Lower lobe of right lung (tissue), 2 donors: Measurements from ENCODE around the gene GDPD1. TPM values are rescaled to one million over a fixed set of nuclear protein-coding genes. Genes with fewer than 3 reads are reported as not detected.

Experiments
- ATAC-seq, 2 donors: fragments of 200-7000 bp; cut with Tn5 transposase; one replicate each; pipeline ENCODE4 v1.9.1; 2020 to 2022; ENCODE audit warnings: mild to moderate bottlenecking in 2 of 2, moderate library complexity in 2 of 2
- DNase-seq: peaks from one replicate; pipeline ENCODE4 v3.0.0-alpha.2; 2020
- H3K27ac ChIP-seq: fragments of 200-600 bp; one replicate; pipeline ENCODE4 v1.8.0; 2022
- H3K27me3 ChIP-seq: fragments of 200-600 bp; one replicate; pipeline ENCODE4 v1.8.0; 2022; ENCODE audit warnings: low read depth
- H3K36me3 ChIP-seq: fragments of 200-600 bp; one replicate; pipeline ENCODE4 v1.8.0; 2022; ENCODE audit warnings: mild to moderate bottlenecking
- H3K4me1 ChIP-seq: fragments of 200-600 bp; one replicate; pipeline ENCODE4 v1.8.0; 2022
- H3K4me3 ChIP-seq: fragments of 200-600 bp; one replicate; pipeline ENCODE4 v1.8.0; 2022; ENCODE audit warnings: mild to moderate bottlenecking
- H3K9me3 ChIP-seq: fragments of 200-600 bp; one replicate; pipeline ENCODE4 v1.8.0; 2022
- intact Hi-C: fragments of 100-400 bp; cut with DNase I; formaldehyde crosslinking; loops from one replicate; pipeline ENCODE4 v1.11.0; 2022
- total RNA-seq: library from RNA; stranded (reverse); fragmentation: NEBNext Ultra II Directional; extraction: Animal tissue kit (Norgen Biotek cat#: 25700); gene quantifications from one replicate; pipeline ENCODE4 v1.2.1, GENCODE V29; 2021
- TF ChIP-seq, protein P1 (sequence below): fragments of 200-600 bp; IDR thresholded peaks from one replicate; pipeline ENCODE4 v1.8.0; 2022; ENCODE audit warnings: antibody characterized with exemption, mild to moderate bottlenecking
- donor health status: DM: no; HTN: yes; CAD: no; lungs with severe emphysema.

Gene GDPD1
- total RNA-seq, 1 donor from 2014 or later, result 5.3 TPM

GRCh38 chr17:59180626-59181025 lies 39.7 kb upstream of the GDPD1 start:
- DNase-seq (no peak), ATAC-seq (no peak)
- H3K27me3 ChIP-seq, result no peaks in the 10 kb centered on the region
- intact Hi-C loops, result no loop called here
- no peaks in the 10 kb centered on the region for H3K9me3 ChIP-seq
- H3K4me3 ChIP-seq, result no peak overlapping the region
- TF ChIP-seq, protein P1, sequence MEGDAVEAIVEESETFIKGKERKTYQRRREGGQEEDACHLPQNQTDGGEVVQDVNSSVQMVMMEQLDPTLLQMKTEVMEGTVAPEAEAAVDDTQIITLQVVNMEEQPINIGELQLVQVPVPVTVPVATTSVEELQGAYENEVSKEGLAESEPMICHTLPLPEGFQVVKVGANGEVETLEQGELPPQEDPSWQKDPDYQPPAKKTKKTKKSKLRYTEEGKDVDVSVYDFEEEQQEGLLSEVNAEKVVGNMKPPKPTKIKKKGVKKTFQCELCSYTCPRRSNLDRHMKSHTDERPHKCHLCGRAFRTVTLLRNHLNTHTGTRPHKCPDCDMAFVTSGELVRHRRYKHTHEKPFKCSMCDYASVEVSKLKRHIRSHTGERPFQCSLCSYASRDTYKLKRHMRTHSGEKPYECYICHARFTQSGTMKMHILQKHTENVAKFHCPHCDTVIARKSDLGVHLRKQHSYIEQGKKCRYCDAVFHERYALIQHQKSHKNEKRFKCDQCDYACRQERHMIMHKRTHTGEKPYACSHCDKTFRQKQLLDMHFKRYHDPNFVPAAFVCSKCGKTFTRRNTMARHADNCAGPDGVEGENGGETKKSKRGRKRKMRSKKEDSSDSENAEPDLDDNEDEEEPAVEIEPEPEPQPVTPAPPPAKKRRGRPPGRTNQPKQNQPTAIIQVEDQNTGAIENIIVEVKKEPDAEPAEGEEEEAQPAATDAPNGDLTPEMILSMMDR, result no peak
- no peak overlapping the region for H3K27ac ChIP-seq
- H3K4me1 ChIP-seq, result no peaks in the 10 kb centered on the region
- no peaks in the 10 kb centered on the region for H3K36me3 ChIP-seq

DNA sequence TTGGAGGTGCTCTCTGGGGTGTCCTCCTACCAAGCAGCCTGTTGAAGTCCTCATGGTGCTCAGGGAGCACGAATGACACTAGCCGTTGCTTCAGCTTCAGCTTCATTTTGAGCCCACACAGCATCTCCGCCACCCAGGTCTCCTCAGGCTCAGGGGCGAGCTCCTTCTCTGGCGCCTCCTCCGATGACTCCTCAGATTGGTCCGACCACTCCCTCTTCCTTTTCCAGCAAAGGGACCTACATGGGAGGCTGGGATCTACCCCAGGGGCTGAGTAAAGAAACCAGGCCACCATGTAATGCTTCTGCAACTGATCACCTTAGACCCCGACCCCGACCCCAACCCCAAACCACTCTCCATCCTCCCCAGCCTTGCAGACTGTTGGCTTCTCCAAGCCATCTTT lies 38.8 kb upstream of the GDPD1 start:
- H3K4me3 ChIP-seq, result no peak overlapping the region
- intact Hi-C loops, result no loop called here
- TF ChIP-seq, protein P1, result no peak
- H3K27ac ChIP-seq, result no peak overlapping the region
- DNase-seq, result no peak
- ATAC-seq, result no peak
- no peaks in the 10 kb centered on the region for H3K27me3 ChIP-seq
- H3K9me3 ChIP-seq, result no peaks in the 10 kb centered on the region
- H3K36me3 ChIP-seq, result no peaks in the 10 kb centered on the region
- H3K4me1 ChIP-seq, result no peaks in the 10 kb centered on the region

DNA sequence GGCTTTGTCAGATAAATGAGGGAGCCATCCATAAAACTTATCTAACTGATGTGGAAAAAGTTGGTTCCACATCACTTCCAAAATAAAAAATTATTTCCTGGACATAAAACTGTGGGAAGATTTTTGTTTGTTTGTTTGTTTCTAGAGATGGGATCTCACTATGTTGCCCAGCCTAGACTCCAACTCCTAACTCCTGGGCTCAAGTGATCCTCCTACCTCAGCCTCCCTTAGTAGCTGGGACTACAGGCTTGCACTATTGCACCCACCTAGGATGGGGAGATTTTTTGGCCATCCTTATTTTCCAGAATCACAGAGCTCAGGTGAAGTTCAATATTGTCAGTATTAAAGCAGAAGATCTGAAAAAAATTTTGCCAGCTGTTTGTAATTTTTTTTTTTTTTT lies 34.3 kb upstream of the GDPD1 start:
- no peak overlapping the region for H3K27ac ChIP-seq
- DNase-seq (no peak), ATAC-seq (no peak)
- H3K27me3 ChIP-seq, result no peaks in the 10 kb centered on the region
- TF ChIP-seq, protein P1, result no peak
- no peaks in the 10 kb centered on the region for H3K36me3 ChIP-seq
- no peaks in the 10 kb centered on the region for H3K9me3 ChIP-seq
- intact Hi-C loops, result no loop called here
- no peaks in the 10 kb centered on the region for H3K4me1 ChIP-seq
- H3K4me3 ChIP-seq, result no peak overlapping the region

DNA sequence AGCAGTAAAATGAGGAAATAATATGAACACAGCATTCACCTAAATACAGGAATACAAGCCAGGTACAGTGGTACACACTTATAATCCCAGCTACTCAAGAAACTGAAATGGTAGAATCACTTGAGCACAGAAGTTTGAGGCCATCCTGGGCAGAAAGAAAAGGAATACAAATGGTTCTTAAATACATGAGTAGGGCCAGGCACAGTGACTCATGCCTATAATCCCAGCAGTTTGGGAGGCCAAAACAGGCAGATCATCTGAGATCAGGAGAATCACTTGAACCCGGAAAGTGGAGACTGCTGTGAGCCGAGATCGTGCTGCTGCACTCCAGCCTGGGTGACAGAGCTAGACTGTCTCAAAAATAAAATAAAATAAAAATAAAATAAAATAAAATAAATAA lies 33.5 kb upstream of the GDPD1 start:
- no peak for ATAC-seq
- no peaks in the 10 kb centered on the region for H3K9me3 ChIP-seq
- TF ChIP-seq, protein P1, result no peak
- intact Hi-C loops, result no loop called here
- no peaks in the 10 kb centered on the region for H3K4me1 ChIP-seq
- H3K36me3 ChIP-seq, result no peaks in the 10 kb centered on the region
- H3K27ac ChIP-seq, result no peak overlapping the region
- no peak for DNase-seq
- H3K27me3 ChIP-seq, result no peaks in the 10 kb centered on the region
- H3K4me3 ChIP-seq, result no peak overlapping the region

GRCh38 chr17:59190806-59191205 lies 29.5 kb upstream of the GDPD1 start:
- Histone ChIP-seq H3K4me3 (no peak overlapping the region), H3K27me3 (no peaks in the 10 kb centered on the region), H3K9me3 (no peaks in the 10 kb centered on the region), H3K4me1 (no peaks in the 10 kb centered on the region), H3K36me3 (no peaks in the 10 kb centered on the region), H3K27ac (no peak overlapping the region)
- DNase-seq (no peak), ATAC-seq (no peak)
- TF ChIP-seq, protein P1, result no peak
- intact Hi-C loops, result no loop called here

GRCh38 chr17:59193336-59193862 lies 26.9 kb upstream of the GDPD1 start:
- ATAC-seq (no peak), DNase-seq (no peak)
- Histone ChIP-seq H3K9me3 (no peaks in the 10 kb centered on the region), H3K4me1 (no peaks in the 10 kb centered on the region), H3K4me3 (no peak overlapping the region), H3K36me3 (no peaks in the 10 kb centered on the region), H3K27me3 (no peaks in the 10 kb centered on the region), H3K27ac (no peak overlapping the region)
- intact Hi-C loops, result no loop called here
- TF ChIP-seq, protein P1, result no peak
